Measurements from ENCODE around the gene DMGDH.

DMGDH gene

DNA sequence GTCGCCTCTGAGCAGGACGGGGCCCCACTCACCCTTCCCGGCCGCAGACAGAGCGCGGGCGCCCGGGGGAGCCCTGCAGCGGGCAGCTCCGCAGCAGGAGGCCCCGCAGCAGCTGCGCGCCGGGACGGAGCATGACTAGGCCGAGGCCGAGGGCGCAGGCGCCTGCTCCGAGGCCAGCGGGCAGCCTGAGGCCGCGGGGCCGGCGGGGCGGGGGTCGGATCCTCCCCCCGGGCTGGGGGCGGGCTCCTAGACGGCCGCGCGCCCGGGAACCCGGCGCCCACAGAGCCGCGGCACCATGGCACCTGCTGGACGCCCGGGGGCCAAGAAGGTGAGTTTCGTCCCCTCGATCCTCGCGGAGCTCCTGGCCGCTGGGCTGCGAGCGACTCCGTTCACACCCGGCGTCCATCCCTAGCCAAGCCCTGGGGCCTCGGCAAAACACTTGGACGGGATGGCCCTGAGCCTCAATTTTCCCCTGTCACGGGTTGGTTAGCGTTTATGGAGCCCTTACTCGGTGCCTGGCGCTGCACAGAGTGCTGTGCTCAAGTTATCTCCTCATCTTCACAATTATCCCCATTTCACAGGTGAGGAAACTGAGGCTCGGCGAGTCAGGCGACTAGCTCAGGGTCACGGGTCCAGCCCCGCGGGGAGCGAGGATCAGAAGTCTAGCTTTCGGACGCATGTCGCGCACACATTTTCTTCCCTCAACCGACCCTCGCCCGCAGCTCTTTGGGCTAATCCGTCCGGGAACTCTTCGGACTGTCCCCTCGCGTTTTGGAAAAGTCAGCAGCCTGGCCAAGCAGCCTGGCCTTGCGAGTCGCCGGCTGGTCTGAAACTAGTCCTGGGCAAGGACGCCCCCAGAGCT, at the start of gene DMGDH, which contains the start of gene BHMT2:
Gene DMGDH, minus strand, starts transcription at position 187 of the 862 bp plus-strand sequence. Its CDS starts 54 bp downstream, at position 133.
Gene BHMT2, plus strand, starts transcription at position 280 of the 862 bp plus-strand sequence. Its CDS starts 16 bp downstream, at position 296.
- H3K27me3 ChIP-seq: peaks cover 41% of the 10 kb centered on the region
- no peaks in the 10 kb centered on the region for H3K36me3 ChIP-seq
- TF ChIP-seq, protein P1, sequence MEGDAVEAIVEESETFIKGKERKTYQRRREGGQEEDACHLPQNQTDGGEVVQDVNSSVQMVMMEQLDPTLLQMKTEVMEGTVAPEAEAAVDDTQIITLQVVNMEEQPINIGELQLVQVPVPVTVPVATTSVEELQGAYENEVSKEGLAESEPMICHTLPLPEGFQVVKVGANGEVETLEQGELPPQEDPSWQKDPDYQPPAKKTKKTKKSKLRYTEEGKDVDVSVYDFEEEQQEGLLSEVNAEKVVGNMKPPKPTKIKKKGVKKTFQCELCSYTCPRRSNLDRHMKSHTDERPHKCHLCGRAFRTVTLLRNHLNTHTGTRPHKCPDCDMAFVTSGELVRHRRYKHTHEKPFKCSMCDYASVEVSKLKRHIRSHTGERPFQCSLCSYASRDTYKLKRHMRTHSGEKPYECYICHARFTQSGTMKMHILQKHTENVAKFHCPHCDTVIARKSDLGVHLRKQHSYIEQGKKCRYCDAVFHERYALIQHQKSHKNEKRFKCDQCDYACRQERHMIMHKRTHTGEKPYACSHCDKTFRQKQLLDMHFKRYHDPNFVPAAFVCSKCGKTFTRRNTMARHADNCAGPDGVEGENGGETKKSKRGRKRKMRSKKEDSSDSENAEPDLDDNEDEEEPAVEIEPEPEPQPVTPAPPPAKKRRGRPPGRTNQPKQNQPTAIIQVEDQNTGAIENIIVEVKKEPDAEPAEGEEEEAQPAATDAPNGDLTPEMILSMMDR (IDR thresholded peaks at IDR 0.05): no peak
- H3K9me3 ChIP-seq: no peaks in the 10 kb centered on the region
- no peak within 1 kb of the TSS for H3K4me3 ChIP-seq (ENCODE audit: low read depth in 1 of 2, low read length in 1 of 2)
- no peak within 1 kb of the TSS for H3K27ac ChIP-seq
- H3K4me1 ChIP-seq (ENCODE audit: control insufficient read depth in 1 of 2, insufficient read depth in 1 of 2, low read depth in 1 of 2, low read length in 1 of 2): no peaks in the 10 kb centered on the region

DNA sequence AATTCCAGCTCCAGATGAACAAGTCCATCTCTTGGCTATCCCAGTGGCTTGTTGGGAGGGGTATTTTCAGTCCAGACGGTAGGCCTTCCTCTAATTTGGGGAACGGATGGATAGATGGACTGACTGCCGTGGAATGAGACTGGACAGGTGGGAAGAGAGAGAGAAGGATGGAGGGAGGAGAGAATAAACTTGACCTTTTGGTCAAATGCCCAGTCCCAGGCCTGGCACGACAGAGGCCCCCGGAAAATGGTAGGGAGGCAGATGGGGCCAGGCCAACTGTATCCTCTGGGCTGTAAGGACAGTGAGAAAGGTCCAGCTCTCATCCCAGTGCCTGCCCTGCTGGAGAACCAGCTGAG, 43.2 kb upstream of the DMGDH start:
- Histone ChIP-seq H3K9me3 (no peaks in the 10 kb centered on the region), H3K27ac (no peak overlapping the region), H3K4me3 (ENCODE audit: low read depth in 1 of 2, low read length in 1 of 2) (no peak overlapping the region), H3K27me3 (peaks cover 71% of the 10 kb centered on the region), H3K36me3 (no peaks in the 10 kb centered on the region), H3K4me1 (ENCODE audit: control insufficient read depth in 1 of 2, insufficient read depth in 1 of 2, low read depth in 1 of 2, low read length in 1 of 2) (no peaks in the 10 kb centered on the region)
- TF ChIP-seq, protein P1 (IDR thresholded peaks at IDR 0.05): no peak

DNA sequence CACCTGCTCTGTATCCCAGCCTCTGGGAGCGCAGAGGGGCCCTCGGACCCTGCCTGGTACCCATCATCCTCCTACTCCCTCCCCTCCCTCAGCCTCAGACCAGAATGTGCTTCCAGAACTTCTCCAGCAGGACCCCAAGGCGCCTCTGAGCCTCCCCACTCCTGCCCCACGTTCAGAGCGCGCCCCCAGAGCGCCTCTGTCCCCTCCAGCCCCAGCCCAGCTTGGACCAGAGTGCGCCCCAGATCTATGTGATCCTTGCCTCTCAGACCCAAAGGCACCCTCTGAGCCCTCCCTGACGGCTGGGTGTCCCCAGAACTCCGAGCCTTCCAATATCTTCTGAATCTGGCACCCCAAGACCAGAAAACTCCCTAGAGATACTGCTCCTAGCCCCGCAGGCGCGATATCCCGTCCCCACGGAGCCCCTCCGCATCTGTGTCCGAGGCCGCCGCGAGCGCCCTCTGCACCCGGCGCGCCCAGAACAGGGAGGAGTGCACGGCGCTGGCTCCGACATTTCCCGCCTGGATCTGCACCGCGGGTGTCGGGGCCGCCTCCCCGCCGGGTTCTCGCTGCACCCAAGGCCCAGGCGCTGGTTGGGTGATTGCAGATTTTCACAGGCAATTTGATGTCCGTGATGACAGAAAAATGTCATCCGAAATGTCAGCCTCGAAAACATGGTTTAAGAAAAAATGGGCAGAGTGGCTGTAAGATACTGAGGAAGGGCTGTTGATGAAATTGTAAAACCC, 42.7 kb upstream of the DMGDH start:
- Histone ChIP-seq H3K27ac (no peak overlapping the region), H3K4me1 (ENCODE audit: control insufficient read depth in 1 of 2, insufficient read depth in 1 of 2, low read depth in 1 of 2, low read length in 1 of 2) (no peaks in the 10 kb centered on the region), H3K4me3 (ENCODE audit: low read depth in 1 of 2, low read length in 1 of 2) (no peak overlapping the region), H3K27me3 (peaks cover 71% of the 10 kb centered on the region), H3K36me3 (no peaks in the 10 kb centered on the region), H3K9me3 (no peaks in the 10 kb centered on the region)
- TF ChIP-seq, protein P1 (IDR thresholded peaks at IDR 0.05): no peak

DNA sequence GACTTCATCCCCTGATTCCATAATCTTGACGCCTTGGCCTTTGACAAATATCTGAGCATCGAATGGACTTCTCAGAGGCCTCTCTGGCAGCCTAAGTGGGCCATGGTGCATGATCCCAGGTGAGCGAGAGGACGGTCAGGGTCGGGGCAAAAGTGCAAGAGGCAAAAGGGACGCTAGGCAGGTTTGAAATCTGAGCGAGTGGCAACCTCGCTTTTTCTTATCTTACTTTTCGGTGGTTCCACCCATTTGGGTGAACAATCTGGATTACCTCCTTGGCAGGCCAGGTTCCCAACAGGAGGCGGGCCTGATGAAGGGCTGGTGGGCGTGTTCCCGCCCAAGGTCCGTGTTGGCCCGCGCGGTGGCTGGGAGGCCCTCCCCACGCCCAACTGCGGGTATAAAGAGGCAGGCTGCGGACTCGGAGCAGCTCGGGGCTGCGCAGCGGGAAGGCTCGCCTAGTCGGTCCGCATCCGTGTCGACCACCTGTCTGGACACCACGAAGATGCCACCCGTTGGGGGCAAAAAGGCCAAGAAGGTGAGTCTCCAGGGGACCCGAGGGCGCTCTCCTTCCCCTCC, 42.0 kb upstream of the DMGDH start, which contains the start of gene BHMT:
Gene BHMT, plus strand, starts transcription at position 423 of the 573 bp plus-strand sequence. Its CDS starts 77 bp downstream, at position 500.
- Histone ChIP-seq H3K9me3 (no peaks in the 10 kb centered on the region), H3K4me3 (ENCODE audit: low read depth in 1 of 2, low read length in 1 of 2) (no peak within 1 kb of the TSS), H3K4me1 (ENCODE audit: control insufficient read depth in 1 of 2, insufficient read depth in 1 of 2, low read depth in 1 of 2, low read length in 1 of 2) (no peaks in the 10 kb centered on the region), H3K27me3 (peaks cover 71% of the 10 kb centered on the region), H3K27ac (no peak within 1 kb of the TSS), H3K36me3 (no peaks in the 10 kb centered on the region)
- TF ChIP-seq, protein P1 (IDR thresholded peaks at IDR 0.05): no peak
